ENCODE measurements around the gene NHLRC1.
A peak's percentile ranks its signal among the peaks of the same experiment; 100 is the strongest.
"Not testable (repeated sequence)": the region's sequence is repeated elsewhere in the genome, so short reads cannot be mapped to it uniquely, and the experiment has no call there.

NHLRC1 gene

GRCh38 chr6:18122128-18123093 lies at the start of gene NHLRC1:
NHLRC1 (minus strand) TSS chr6:18122677; CDS start chr6:18122606, 71 bp downstream.
- peak; percentile 87 for DNase-seq

- DNase-seq: no peak
Measured at GRCh38 chr6:18171871-18172270, 49.4 kb upstream of the NHLRC1 start.

GRCh38 chr6:18168264-18168663 lies 45.8 kb upstream of the NHLRC1 start:
- no peak for DNase-seq

GRCh38 chr6:18166312-18167036 lies 44.0 kb upstream of the NHLRC1 start:
- DNase-seq: no peak

GRCh38 chr6:18165751-18166150 lies 43.3 kb upstream of the NHLRC1 start:
- no peak for DNase-seq

- no peak for DNase-seq
Measured at GRCh38 chr6:18162401-18162800, 39.9 kb upstream of the NHLRC1 start.

- DNase-seq: no peak
Measured at GRCh38 chr6:18161431-18161830, 39.0 kb upstream of the NHLRC1 start.

GRCh38 chr6:18160911-18161310 lies 38.4 kb upstream of the NHLRC1 start:
- DNase-seq: no peak

GRCh38 chr6:18155864-18156421 lies 33.5 kb upstream of the NHLRC1 start:
- peak; percentile 66 for DNase-seq

GRCh38 chr6:18155150-18155863 lies 32.8 kb upstream of the NHLRC1 start, which contains the start of gene KDM1B:
KDM1B (plus strand) TSS chr6:18155422; CDS start chr6:18159896, 4,474 bp downstream.
- DNase-seq: peak; percentile 98

- no peak for DNase-seq
Measured at GRCh38 chr6:18154507-18155149, 32.2 kb upstream of the NHLRC1 start, which contains the start of gene TPMT. TPMT (minus strand) TSS chr6:18155077; CDS start chr6:18149127, 5,950 bp downstream.

GRCh38 chr6:18153311-18153703 lies 30.8 kb upstream of the NHLRC1 start:
- DNase-seq: no peak

GRCh38 chr6:18151801-18152200 lies 29.3 kb upstream of the NHLRC1 start:
- no peak for DNase-seq

GRCh38 chr6:18151391-18151790 lies 28.9 kb upstream of the NHLRC1 start:
- not testable (repeated sequence) for DNase-seq

- DNase-seq: no peak
Measured at GRCh38 chr6:18148304-18149025, 26.0 kb upstream of the NHLRC1 start.

- DNase-seq: no peak
Measured at GRCh38 chr6:18147616-18148015, 25.1 kb upstream of the NHLRC1 start.

- DNase-seq: peak; percentile 8
Measured at GRCh38 chr6:18147160-18147559, 24.7 kb upstream of the NHLRC1 start.

GRCh38 chr6:18142591-18142861 lies 20.0 kb upstream of the NHLRC1 start:
- DNase-seq: no peak

- DNase-seq: no peak
Measured at GRCh38 chr6:18141805-18142590, 19.5 kb upstream of the NHLRC1 start.

GRCh38 chr6:18139935-18140621 lies 17.6 kb upstream of the NHLRC1 start:
- DNase-seq: no peak

Measured in stimulated activated CD4-positive, alpha-beta T cell treated with anti-CD3 and anti-CD28 coated beads, Interleukin-15, amount 100 ng/mL, for 24 hours (primary cell).